ENCODE measurements around the gene NPHP4. TPM values are rescaled to one million over a fixed set of nuclear protein-coding genes. Genes with fewer than 3 reads are reported as not detected.

Gene NPHP4
- total and polyA plus RNA-seq, 7 donors = 1.3 to 2.8 (median 1.8) TPM

GRCh38 chr1:5814046-5814619 is 178.1 kb downstream of the NPHP4 start:
- WGBS, 3 donors = 47 to 56% (median 49%) methylated on average over 25 of the region's 25 CpGs
- DNase-seq = no peak
- Histone ChIP-seq H3K9me3 (no peaks in the 10 kb centered on the region), H3K4me1 (no peaks in the 10 kb centered on the region), H3K4me3 (no peak overlapping the region), H3K36me3 (ENCODE audit: insufficient read depth in 1 of 2, low read depth in 1 of 2) (no peaks in the 10 kb centered on the region), H3K27me3 (ENCODE audit: insufficient read depth in 3 of 3, low read length in 2 of 3) (peaks cover 0 to 35% (median 12%) of the 10 kb centered on the region in 3 donors), H3K27ac (no peak overlapping the region)
- intact Hi-C loops (cut with DNase I) = no loop called here
- no peak for TF ChIP-seq CTCF (IDR thresholded peaks at IDR 0.05)
- no peak for ATAC-seq

- no peak for ATAC-seq
- Histone ChIP-seq H3K36me3 (ENCODE audit: insufficient read depth in 1 of 2, low read depth in 1 of 2) (no peaks in the 10 kb centered on the region), H3K9me3 (no peaks in the 10 kb centered on the region), H3K27me3 (ENCODE audit: insufficient read depth in 3 of 3, low read length in 2 of 3) (peaks cover 0 to 28% (median 12%) of the 10 kb centered on the region in 3 donors), H3K4me1 (no peaks in the 10 kb centered on the region), H3K27ac (no peak overlapping the region), H3K4me3 (no peak overlapping the region)
- TF ChIP-seq CTCF (IDR thresholded peaks at IDR 0.05) = no peak
- WGBS, 3 donors = 75 to 81% (median 80%) methylated on average over 5 to 8 of the region's 8 CpGs
- no peak for DNase-seq
- intact Hi-C loops (cut with DNase I) = no loop called here
These were observed 178.7 kb downstream of the NPHP4 start for GRCh38 chr1:5813480-5813879.

Other genes starting within 250 kb of the NPHP4 start
- gene KCNAB2, start 53.5 kb upstream of the NPHP4 start, total RNA-seq = 1 to 10 TPM; 2.1 to 8.8 (median 3.6) TPM
- gene KCNAB2, start 53.5 kb upstream of the NPHP4 start, polyA plus RNA-seq = 1 to 10 TPM in 2 of 3 donors, under 1 TPM in 1; 0.86 to 1.7 (median 1.6) TPM
- gene CHD5, start 187.9 kb upstream of the NPHP4 start, total RNA-seq = under 1 TPM in 2 of 4 donors, not detected in 2; 0.24 to 0.25 TPM
- gene CHD5, start 187.9 kb upstream of the NPHP4 start, polyA plus RNA-seq = under 1 TPM; 0.03 to 0.38 (median 0.17) TPM
- gene RPL22, start 207.2 kb upstream of the NPHP4 start, total RNA-seq = 100 to 1,000 TPM; 308 to 417 (median 333) TPM
- gene RPL22, start 207.2 kb upstream of the NPHP4 start, polyA plus RNA-seq = 100 to 1,000 TPM; 285 to 333 (median 291) TPM
- 10 to 100 TPM in 1 of 4 donors, 1 to 10 TPM in 3; 3.4 to 13.6 (median 4.6) TPM for gene RNF207, start 213.7 kb upstream of the NPHP4 start, total RNA-seq
- 1 to 10 TPM; 2.5 to 5.1 (median 3.0) TPM for gene RNF207, start 213.7 kb upstream of the NPHP4 start, polyA plus RNA-seq
- gene ICMT, start 243.5 kb upstream of the NPHP4 start, total RNA-seq = 100 to 1,000 TPM in 1 of 4 donors, 10 to 100 TPM in 3; 57.3 to 215 (median 68.3) TPM
- 100 to 1,000 TPM in 1 of 3 donors, 10 to 100 TPM in 2; 39.2 to 101 (median 47.2) TPM for gene ICMT, start 243.5 kb upstream of the NPHP4 start, polyA plus RNA-seq